NCI-H524 treated with DMSO at 0.1 percent for 48 hours (cell line): ENCODE results near the gene TDRD9.

Source experiments
- DNase-seq: peaks from one replicate; lab custom pipeline; 2025; lab: John Stamatoyannopoulos, UW

The TDRD9 gene

GRCh38 chr14:103890821-103891666 lies 37.2 kb upstream of the TDRD9 start:
- no peak for DNase-seq

DNA sequence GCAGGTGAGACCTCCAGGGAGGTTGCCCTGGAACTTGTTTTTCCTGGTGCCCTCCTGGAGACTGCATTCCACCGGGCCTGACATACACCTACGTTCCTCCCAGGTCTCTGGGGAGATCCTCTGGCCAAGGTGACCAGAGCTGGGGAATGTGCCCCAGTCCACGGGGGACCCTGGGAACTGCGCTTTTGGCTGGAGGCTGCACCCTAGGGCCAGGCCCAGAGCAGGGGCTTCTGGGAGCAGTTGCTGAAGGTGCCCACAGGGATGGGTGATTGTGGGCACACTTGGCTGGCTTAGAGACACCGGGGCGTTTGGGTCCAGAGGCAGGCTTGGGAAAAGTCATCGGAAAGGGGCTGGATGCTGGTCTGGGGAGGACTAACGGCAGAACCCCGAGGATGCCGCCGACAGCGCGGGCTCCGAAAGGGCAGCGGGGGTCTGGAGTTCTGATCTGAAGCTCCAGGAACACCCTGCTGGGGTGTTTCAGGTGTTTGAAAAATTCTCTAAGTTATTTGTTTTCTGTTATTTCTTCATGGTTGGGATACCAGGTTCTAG lies 36.5 kb upstream of the TDRD9 start:
- DNase-seq, result no peak

GRCh38 chr14:103892247-103892646 lies 36.0 kb upstream of the TDRD9 start:
- DNase-seq, result no peak

GRCh38 chr14:103894034-103894722 lies 34.1 kb upstream of the TDRD9 start:
- no peak for DNase-seq

GRCh38 chr14:103894723-103895059 lies 33.6 kb upstream of the TDRD9 start:
- no peak for DNase-seq

- DNase-seq, result no peak
Observed at GRCh38 chr14:103896578-103896977, 31.7 kb upstream of the TDRD9 start.

- DNase-seq, result no peak
Observed at GRCh38 chr14:103897075-103897947, 30.9 kb upstream of the TDRD9 start.

DNA sequence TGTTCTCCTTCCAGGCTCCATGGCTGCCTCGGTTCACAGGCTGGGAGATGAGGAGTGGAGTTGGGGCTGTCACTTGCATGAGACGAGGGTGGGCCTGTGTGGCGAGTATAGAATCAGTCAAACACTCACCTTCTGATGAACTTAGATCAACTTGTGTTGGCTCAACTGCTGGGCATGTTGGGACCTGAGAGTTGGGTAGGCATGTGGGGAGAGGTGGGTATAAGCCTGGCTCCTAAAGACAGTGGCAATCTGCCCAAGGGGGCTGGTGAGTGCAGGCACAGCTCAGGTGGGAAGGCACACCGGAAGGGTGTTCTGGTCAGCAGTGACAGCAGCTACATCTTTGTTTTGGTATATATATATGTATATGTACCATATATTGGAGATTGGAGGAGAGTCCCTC lies 30.1 kb upstream of the TDRD9 start:
- no peak for DNase-seq

DNA sequence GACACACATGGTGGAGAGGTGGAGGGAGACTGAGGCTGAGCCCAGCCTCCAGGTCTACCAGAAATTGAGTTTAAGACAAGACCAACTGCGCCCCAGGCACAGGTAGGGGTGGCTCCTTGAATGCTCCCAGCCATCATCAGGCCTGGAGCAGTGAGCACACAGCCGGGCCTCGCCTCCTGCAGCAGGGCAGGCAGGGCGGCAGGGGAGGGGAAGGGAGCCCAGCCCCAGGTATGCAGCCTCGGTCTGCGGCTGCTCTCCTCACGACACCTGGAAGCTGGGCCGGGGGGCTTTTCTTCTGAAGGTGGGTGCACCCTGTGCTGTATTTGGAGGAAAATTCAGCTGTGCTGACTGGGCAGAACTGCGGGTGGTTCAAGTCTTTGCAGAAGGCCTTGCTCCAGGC lies 29.5 kb upstream of the TDRD9 start:
- no peak for DNase-seq

DNA sequence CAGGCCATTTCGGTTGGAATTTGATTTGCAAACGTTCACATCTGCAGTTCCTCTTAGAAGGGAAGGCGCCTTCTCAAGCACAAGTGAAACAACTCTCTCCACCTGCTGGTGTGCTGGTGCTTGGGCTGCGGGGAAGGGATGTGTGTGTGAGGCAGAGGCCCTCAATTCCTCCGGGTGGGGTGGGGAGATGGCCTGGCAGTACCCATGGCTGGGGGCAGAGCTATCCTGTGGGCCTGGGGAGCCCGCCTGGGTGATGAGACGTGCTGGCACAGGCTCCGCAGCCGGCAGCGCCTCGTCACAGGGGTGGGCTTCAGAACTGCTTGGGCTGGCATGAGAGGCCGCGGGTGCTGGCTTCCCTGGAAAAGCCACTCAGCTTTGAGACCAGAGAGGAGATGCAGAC lies 28.9 kb upstream of the TDRD9 start:
- DNase-seq, result no peak

DNA sequence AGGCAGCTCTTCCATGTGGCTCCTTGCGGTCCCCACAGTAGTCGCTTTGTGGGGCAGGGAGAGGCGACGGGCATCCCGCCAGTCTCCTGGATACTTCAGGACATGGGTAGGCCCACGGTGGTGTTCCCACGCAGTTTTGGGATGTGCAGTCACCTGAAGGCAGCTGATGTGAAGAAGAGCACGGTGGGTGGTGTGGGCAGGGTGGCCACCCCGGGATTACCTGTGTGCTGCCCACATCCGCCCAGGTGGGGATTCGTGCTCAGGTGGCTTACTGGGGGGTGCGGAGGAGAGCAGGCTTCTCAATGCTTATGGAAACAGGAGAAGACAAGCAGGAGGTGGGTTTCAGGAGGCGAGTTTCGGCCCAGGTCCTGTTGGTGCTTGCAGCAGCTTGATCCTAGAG lies 28.4 kb upstream of the TDRD9 start:
- DNase-seq, result no peak

DNA sequence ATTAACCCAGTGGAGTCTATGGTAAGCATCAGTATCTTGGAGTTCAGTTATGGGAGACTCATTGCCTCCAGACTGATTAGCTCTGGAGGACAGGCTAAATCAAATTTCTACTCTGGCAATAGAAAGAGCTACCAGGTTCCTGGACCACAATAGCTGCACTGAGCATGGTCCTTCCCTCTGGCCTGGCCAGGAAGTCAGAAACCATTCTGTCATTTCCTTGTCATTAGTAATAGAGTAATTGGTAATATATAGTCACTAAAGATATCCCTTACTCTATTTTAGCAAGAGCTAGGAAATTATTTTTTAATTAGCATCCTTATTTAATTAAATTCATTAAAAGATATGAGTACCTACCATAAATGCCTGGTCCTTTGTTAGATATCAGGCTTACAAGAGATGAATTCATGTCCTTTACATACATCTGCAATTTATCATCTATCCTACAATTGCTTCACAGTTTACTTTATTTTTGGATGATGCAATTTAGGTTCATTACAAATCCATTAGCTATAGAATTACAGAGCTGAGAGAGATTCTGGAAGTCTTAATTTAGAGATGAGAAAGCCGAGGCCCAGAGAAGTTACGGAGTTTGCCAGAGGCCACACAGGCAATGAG lies 23.7 kb upstream of the TDRD9 start:
- no peak for DNase-seq

DNA sequence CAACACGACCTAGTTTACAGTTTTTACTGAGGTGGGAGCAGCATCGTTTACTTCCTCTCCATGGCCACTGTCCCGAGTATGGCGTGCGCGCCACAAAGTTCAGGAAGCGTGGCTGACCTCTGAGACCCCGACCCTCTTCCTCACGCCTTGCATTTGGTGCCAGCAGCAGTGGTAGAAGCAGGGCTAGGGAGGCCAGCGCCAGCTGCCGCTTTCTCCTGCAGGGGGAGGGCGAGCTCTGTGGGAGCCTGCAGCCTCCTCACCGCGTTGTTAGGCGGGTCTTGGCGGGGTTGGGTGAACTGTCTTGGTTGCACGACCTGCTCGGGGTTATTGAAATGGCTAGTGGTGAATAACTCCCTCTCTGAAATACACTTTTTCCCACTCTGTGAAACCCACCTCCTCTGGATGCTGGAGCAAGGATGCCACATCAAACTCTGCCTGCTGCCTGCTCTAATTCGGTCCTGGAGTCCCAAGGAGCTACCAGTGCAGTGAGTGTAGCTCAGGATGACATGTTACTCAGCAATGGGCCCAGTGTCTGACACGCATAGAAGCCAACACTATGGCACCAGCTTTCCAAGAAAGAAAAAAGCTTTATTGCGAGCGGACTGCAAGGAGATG lies 22.3 kb upstream of the TDRD9 start:
- no peak for DNase-seq

DNA sequence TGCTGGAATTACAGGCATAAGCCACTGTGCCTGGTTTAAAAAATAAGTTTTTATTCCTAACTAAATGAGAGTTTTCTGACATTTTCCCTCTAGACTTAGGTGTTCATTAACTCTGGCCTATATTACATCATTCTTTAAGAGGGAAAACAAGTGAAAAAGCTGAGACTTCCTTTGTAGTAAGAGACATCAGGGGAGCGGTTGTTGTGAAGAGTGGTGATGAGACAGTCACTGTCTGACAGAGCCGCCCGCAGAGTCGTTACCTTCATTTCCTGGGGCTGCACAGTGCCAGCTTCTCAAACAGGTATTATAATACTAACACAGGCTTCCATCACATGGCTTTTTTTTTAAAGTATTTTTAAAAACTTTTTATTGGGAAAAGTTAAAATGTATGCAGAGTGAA lies 19.7 kb upstream of the TDRD9 start:
- no peak for DNase-seq

- DNase-seq, result no peak
Observed at GRCh38 chr14:103909531-103910261, 18.6 kb upstream of the TDRD9 start.

GRCh38 chr14:103910262-103910935 lies 17.9 kb upstream of the TDRD9 start:
- peak; percentile 59 for DNase-seq

GRCh38 chr14:103910984-103911383 lies 17.3 kb upstream of the TDRD9 start:
- DNase-seq, result no peak

DNA sequence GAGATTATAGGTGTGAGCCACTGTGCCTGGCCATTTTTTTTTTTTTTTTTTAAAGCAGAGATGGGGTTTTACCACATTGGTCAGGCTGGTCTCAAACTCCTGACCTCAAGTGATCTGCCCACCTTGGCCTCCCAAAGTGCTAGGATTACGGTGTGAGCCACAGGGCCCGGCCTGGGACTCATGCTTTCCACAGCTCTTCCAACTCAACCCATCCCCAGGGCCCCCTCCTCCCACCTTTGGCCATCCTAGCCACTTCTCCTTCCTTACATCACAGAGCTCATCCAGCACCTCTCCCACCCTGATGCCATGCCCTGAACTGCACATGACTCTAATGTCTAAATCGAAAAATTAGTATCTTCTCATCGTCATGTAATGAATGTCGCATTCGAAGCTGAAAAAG lies 12.6 kb upstream of the TDRD9 start:
- DNase-seq, result no peak

- DNase-seq, result no peak
Observed at GRCh38 chr14:103916636-103917262, 11.5 kb upstream of the TDRD9 start.
